AG04449 (cell line): ENCODE data around the gene HNF4A.

Experiments used
- CTCF ChIA-PET: fragments of 350-600 bp; formaldehyde crosslinking; extraction: SDS; loops from one replicate; lab custom pipeline; 2021; ENCODE audit warnings: antibody characterized with exemption; lab: Yijun Ruan, JAX
- POLR2A ChIA-PET: fragments of 400-600, 350-600 bp; formaldehyde crosslinking; extraction: SDS; loops from one replicate; lab custom pipeline; 2020; ENCODE audit warnings: antibody characterized with exemption, inconsistent platforms; lab: Yijun Ruan, JAX
- DNase-seq: peaks from one replicate; pipeline ENCODE4 v3.0.0-alpha.2; 2010; ENCODE audit warnings: low read depth, low spot score
- H3K4me3 ChIP-seq: 2 replicates; pipeline ENCODE4 v1.5.1; 2011; ENCODE audit warnings: low read depth, mild to moderate bottlenecking, control low read depth, low read length
- TF ChIP-seq, protein P1 (sequence below): IDR thresholded peaks from one replicate; pipeline ENCODE4 v1.5.1; 2011; ENCODE audit warnings: mild to moderate bottlenecking, moderate library complexity, low read length, control low read depth, inconsistent platforms; ENCODE audit not compliant: insufficient read depth; ENCODE audit errors: missing control alignments

Gene HNF4A

GRCh38 chr20:44395461-44396340 is 40.2 kb downstream of the HNF4A start:
- no peak overlapping the region for H3K4me3 ChIP-seq
- ChIA-PET POLR2A (no interaction called here), CTCF (interaction anchor here (0.8 to 8.1 kb wide), 6 partner anchors 12 to 214 kb away, joined by 3 to 98 read pairs (median 6); partner anchors contain the start of gene TTPAL)
- TF ChIP-seq, protein P1, sequence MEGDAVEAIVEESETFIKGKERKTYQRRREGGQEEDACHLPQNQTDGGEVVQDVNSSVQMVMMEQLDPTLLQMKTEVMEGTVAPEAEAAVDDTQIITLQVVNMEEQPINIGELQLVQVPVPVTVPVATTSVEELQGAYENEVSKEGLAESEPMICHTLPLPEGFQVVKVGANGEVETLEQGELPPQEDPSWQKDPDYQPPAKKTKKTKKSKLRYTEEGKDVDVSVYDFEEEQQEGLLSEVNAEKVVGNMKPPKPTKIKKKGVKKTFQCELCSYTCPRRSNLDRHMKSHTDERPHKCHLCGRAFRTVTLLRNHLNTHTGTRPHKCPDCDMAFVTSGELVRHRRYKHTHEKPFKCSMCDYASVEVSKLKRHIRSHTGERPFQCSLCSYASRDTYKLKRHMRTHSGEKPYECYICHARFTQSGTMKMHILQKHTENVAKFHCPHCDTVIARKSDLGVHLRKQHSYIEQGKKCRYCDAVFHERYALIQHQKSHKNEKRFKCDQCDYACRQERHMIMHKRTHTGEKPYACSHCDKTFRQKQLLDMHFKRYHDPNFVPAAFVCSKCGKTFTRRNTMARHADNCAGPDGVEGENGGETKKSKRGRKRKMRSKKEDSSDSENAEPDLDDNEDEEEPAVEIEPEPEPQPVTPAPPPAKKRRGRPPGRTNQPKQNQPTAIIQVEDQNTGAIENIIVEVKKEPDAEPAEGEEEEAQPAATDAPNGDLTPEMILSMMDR, result no peak
- no peak for DNase-seq

DNA sequence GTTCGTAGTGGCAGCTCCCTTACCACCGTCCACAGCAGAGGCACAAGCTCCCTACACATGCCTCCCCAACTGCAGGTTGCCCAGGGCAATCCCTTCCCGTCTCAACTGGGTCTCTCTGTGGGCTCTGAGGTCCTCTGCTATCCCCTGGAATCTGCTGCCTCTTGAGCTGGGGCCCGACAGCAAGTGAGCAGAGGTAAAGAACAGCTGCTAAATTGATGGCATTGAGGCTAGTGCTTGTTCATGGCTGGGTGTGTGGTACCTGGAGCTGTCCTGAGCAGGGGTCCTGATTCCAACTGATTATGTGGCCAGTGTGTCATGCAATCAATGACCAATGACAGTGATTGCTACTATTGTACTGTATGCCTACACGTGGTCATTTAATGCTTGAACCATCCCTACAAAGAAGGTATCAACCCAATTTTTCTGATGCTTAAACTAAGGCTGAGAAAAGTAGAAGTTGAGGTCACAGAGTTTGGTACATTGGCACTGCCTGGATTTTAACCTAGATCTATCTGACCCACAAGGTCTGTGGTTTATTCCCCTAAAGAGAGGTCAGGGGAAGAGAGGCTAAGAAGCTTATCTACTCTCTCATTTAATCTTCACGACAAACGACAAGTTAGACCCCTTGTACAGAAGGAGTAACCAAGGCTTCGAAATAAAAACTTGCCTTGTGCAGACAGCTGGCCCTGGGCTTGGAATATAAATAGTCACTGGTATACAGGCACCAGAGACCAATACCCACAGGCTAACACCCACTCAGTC is 41.1 kb downstream of the HNF4A start:
- DNase-seq, result no peak
- ChIA-PET POLR2A (no interaction called here), CTCF (interaction anchor here (1.0 to 6.0 kb wide), 4 partner anchors 10 to 179 kb away, joined by 3 to 50 read pairs (median 4); partner anchors contain the start of gene TTPAL)
- no peak overlapping the region for H3K4me3 ChIP-seq
- TF ChIP-seq, protein P1, result no peak

- ChIA-PET CTCF (interaction anchor here (0.6 to 6.0 kb wide), 6 partner anchors 9 to 258 kb away, joined by 3 to 50 read pairs (median 4); no protein-coding TSS in a partner anchor), POLR2A (no interaction called here)
- DNase-seq, result peak; percentile 7
- TF ChIP-seq, protein P1, result no peak
- H3K4me3 ChIP-seq, result no peak overlapping the region
Observed at GRCh38 chr20:44398335-44398734, 42.8 kb downstream of the HNF4A start.

DNA sequence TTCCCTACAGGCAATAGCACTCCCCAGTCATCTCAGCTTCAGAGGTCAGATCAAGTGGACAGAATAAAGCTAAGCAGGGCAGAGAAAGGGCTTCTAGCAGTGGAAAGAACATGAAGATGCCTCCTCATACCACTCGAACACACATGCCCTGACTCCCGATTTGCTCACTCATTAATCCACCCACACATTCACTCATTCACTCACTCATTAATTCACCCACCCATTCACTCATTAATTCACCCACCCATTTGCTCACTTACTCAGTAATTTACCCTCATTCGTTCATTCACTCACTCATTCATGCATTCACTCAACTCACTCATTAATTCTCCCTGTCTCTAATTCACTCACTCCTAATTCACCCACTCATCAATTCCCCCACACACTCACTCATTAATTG is 43.9 kb downstream of the HNF4A start:
- POLR2A ChIA-PET, result no interaction called here
- DNase-seq, result no peak
- CTCF ChIA-PET, result interaction anchor here (0.6 to 6.0 kb wide), 3 partner anchors 16 to 181 kb away, joined by 3 to 50 read pairs (median 3); no protein-coding TSS in a partner anchor
- TF ChIP-seq, protein P1, result no peak
- no peak overlapping the region for H3K4me3 ChIP-seq

DNA sequence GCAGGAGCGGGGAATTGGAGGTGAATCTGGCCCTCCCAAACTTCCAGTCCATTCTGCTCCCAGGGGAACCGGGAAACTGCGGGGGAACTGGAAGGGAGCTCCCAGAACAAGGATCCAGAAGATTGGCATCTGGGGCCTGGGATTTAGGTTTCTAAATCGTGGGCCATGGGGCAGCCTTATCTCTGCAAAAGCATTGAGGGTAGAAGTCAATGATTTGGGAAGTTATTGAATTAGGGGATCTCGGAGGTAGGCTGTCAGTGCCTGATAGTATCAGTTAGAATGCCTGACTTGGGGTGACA is 45.1 kb downstream of the HNF4A start:
- TF ChIP-seq, protein P1, result no peak

More for the DNA sequence above, 45.1 kb downstream of the HNF4A start:
- ChIA-PET CTCF (interaction anchor here (1.0 kb wide), 1 partner anchor 11 kb away, joined by 3 read pairs; no protein-coding TSS in a partner anchor), POLR2A (no interaction called here)
- H3K4me3 ChIP-seq, result no peak overlapping the region
- no peak for DNase-seq
